ENCODE measurements around the gene CARMIL3.

The CARMIL3 gene

DNA sequence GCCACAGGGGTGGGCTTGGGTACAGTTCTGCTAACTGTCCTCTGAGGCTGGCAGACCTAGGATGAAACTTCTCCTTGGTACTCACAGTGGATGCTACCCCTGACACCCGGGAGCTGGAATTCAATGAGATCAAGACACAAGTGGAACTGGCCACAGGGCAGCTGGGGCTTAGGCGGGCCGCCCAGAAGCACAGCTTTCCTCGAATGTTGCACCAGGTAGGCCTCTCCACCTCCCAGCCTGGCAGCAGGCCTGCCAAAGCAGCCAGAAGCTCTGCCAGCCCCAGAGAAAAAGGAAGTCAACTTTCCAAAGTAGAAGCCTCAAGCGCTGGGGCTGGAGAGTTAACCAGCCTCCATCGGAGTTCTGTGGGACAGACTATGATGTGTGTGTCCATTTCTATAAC lies 65.4 kb downstream of the CARMIL3 start:
- H3K4me2 ChIP-seq (ENCODE audit: low read length), result no peak overlapping the region
- H3K27me3 ChIP-seq (ENCODE audit: low read depth, low read length), result no peaks in the 10 kb centered on the region

More for the DNA sequence above, 65.4 kb downstream of the CARMIL3 start:
- no peak overlapping the region for H3K4me3 ChIP-seq (ENCODE audit: low read length)
- H3K36me3 ChIP-seq (replicated peaks; ENCODE audit: low read depth, low read length), result peaks cover 34% of the 10 kb centered on the region
- TF ChIP-seq EZH2phosphoT487 (IDR thresholded peaks at IDR 0.05; ENCODE audit: low read depth), result no peak
- TF ChIP-seq, protein P1, sequence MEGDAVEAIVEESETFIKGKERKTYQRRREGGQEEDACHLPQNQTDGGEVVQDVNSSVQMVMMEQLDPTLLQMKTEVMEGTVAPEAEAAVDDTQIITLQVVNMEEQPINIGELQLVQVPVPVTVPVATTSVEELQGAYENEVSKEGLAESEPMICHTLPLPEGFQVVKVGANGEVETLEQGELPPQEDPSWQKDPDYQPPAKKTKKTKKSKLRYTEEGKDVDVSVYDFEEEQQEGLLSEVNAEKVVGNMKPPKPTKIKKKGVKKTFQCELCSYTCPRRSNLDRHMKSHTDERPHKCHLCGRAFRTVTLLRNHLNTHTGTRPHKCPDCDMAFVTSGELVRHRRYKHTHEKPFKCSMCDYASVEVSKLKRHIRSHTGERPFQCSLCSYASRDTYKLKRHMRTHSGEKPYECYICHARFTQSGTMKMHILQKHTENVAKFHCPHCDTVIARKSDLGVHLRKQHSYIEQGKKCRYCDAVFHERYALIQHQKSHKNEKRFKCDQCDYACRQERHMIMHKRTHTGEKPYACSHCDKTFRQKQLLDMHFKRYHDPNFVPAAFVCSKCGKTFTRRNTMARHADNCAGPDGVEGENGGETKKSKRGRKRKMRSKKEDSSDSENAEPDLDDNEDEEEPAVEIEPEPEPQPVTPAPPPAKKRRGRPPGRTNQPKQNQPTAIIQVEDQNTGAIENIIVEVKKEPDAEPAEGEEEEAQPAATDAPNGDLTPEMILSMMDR (IDR thresholded peaks at IDR 0.05; ENCODE audit: low read depth, low read length), result no peak
- peaks cover 8% of the 10 kb centered on the region for H3K4me1 ChIP-seq (ENCODE audit: low read length)
- no peak overlapping the region for H2AFZ ChIP-seq (ENCODE audit: low read depth, low read length)
- H3K79me2 ChIP-seq (ENCODE audit: low read length), result peaks cover 12% of the 10 kb centered on the region; the same call in 1 of the 2 replicates
- H3K9me3 ChIP-seq (ENCODE audit: insufficient read depth, low read length), result no peaks in the 10 kb centered on the region
- H4K20me1 ChIP-seq (ENCODE audit: insufficient read depth, low read length), result no peaks in the 10 kb centered on the region
- no peak overlapping the region for H3K9ac ChIP-seq (ENCODE audit: low read length)
- no peak overlapping the region for H3K27ac ChIP-seq (ENCODE audit: low read length)
